Astrocyte (in vitro differentiated cells and primary cell): ENCODE measurements around the gene ASPSCR1. TPM values are rescaled to one million over a fixed set of nuclear protein-coding genes. Genes with fewer than 3 reads are reported as not detected.

Experiments
- DNase-seq: peaks from one replicate; pipeline ENCODE4 v3.0.0-alpha.2; 2010; ENCODE audit warnings: low read depth
- FAIRE-seq: peaks from 2 replicates; lab custom pipeline; 2011; peaks lifted over from hg19 to GRCh38; lab: Jason Lieb, UNC
- H2AFZ ChIP-seq: 2 replicates; pipeline ENCODE4 v1.6.0; 2012; ENCODE audit warnings: low read depth, low read length, inconsistent platforms
- H3K27ac ChIP-seq: 2 replicates; pipeline ENCODE4 v1.5.1; 2011; ENCODE audit warnings: low read depth, low read length, inconsistent platforms
- H3K27me3 ChIP-seq: 2 replicates; pipeline ENCODE4 v1.6.0; 2011; ENCODE audit warnings: low read length, inconsistent platforms; ENCODE audit not compliant: insufficient read depth
- H3K36me3 ChIP-seq: 2 replicates; pipeline ENCODE4 v1.5.1; 2011; ENCODE audit warnings: low read length, inconsistent platforms; ENCODE audit not compliant: insufficient read depth
- H3K4me1 ChIP-seq: 2 replicates; pipeline ENCODE4 v1.5.1; 2011; ENCODE audit warnings: low read length, inconsistent platforms; ENCODE audit not compliant: insufficient read depth
- H3K4me2 ChIP-seq: 2 replicates; pipeline ENCODE4 v1.6.0; 2012; ENCODE audit warnings: low read length, inconsistent platforms
- H3K4me3 ChIP-seq: 2 replicates; pipeline ENCODE4 v1.5.1; 2011; ENCODE audit warnings: low read depth, mild to moderate bottlenecking, low read length, inconsistent platforms; ENCODE audit not compliant: insufficient read depth
- H3K79me2 ChIP-seq: 2 replicates; pipeline ENCODE4 v1.6.0; 2012; ENCODE audit warnings: mild to moderate bottlenecking, low read length, inconsistent platforms; ENCODE audit not compliant: insufficient read depth
- H3K9ac ChIP-seq: 2 replicates; pipeline ENCODE4 v1.6.0; 2012; ENCODE audit warnings: mild to moderate bottlenecking, low read length, inconsistent platforms
- H3K9me3 ChIP-seq: 2 replicates; pipeline ENCODE4 v1.5.1; 2012; ENCODE audit warnings: low read depth, mild to moderate bottlenecking, low read length, inconsistent platforms; ENCODE audit not compliant: insufficient read depth
- H4K20me1 ChIP-seq: 2 replicates; pipeline ENCODE4 v1.6.0; 2012; ENCODE audit warnings: low read length, inconsistent platforms; ENCODE audit not compliant: insufficient read depth
- H3K27ac Mint-ChIP-seq: one replicate; pipeline ENCODE4 v1.8.0; 2021; ENCODE audit warnings: mild to moderate bottlenecking, mixed read lengths; ENCODE audit not compliant: unreplicated experiment
- H3K27me3 Mint-ChIP-seq: one replicate; pipeline ENCODE4 v1.8.0; 2021; ENCODE audit warnings: low read depth, mixed read lengths; ENCODE audit not compliant: unreplicated experiment
- H3K36me3 Mint-ChIP-seq: one replicate; pipeline ENCODE4 v1.8.0; 2021; ENCODE audit warnings: low read depth, mixed read lengths; ENCODE audit not compliant: unreplicated experiment
- H3K4me1 Mint-ChIP-seq: one replicate; pipeline ENCODE4 v1.8.0; 2021; ENCODE audit warnings: low read depth, mixed read lengths; ENCODE audit not compliant: unreplicated experiment
- H3K4me3 Mint-ChIP-seq: one replicate; pipeline ENCODE4 v1.8.0; 2021; ENCODE audit warnings: mild to moderate bottlenecking, moderate library complexity, mixed read lengths; ENCODE audit not compliant: unreplicated experiment
- H3K9me3 Mint-ChIP-seq: one replicate; pipeline ENCODE4 v1.8.0; 2021; ENCODE audit warnings: mild to moderate bottlenecking, mixed read lengths; ENCODE audit not compliant: unreplicated experiment
- CTCF ChIP-seq: IDR thresholded peaks from 2 replicates; pipeline ENCODE4 v1.5.1; 2011; ENCODE audit warnings: low read depth, mild to moderate bottlenecking, inconsistent platforms, low read length, moderate library complexity; ENCODE audit not compliant: insufficient read depth
- EZH2 ChIP-seq: IDR thresholded peaks from 2 replicates; pipeline ENCODE4 v1.6.1; 2012; ENCODE audit warnings: mild to moderate bottlenecking, low read length, inconsistent platforms; ENCODE audit not compliant: insufficient read depth
- total RNA-seq: library from RNA; stranded (reverse); gene quantifications from 2 replicates; pipeline ENCODE4 v1.2.1, GENCODE V29; 2021

Gene ASPSCR1
- total RNA-seq, 1 donor from 2014 or later: 25.5 TPM

GRCh38 chr17:82029990-82030469 lies 52.6 kb downstream of the ASPSCR1 start:
- Histone ChIP-seq H3K4me3 (no peak overlapping the region), H3K27ac (no peak overlapping the region), H2AFZ (peak overlapping the region; percentile 87), H3K4me2 (peak overlapping the region; percentile 91), H3K36me3 (no peaks in the 10 kb centered on the region), H3K27me3 (no peaks in the 10 kb centered on the region), H3K79me2 (no peaks in the 10 kb centered on the region), H3K4me1 (peaks cover 12% of the 10 kb centered on the region), H3K9ac (no peak overlapping the region), H3K9me3 (no peaks in the 10 kb centered on the region), H4K20me1 (no peaks in the 10 kb centered on the region)
- DNase-seq (no peak), FAIRE-seq (no peak)
- Mint-ChIP-seq H3K4me1 (no peaks in the 10 kb centered on the region), H3K9me3 (no peaks in the 10 kb centered on the region), H3K4me3 (no peak overlapping the region), H3K36me3 (peaks cover 6% of the 10 kb centered on the region), H3K27ac (no peak overlapping the region), H3K27me3 (peaks cover 10% of the 10 kb centered on the region)
- TF ChIP-seq CTCF: no peak
- no peak for TF ChIP-seq EZH2

GRCh38 chr17:82030470-82031302 lies 53.3 kb downstream of the ASPSCR1 start:
- DNase-seq: peak; percentile 57
- Mint-ChIP-seq H3K9me3 (no peaks in the 10 kb centered on the region), H3K27ac (no peak overlapping the region), H3K27me3 (peaks cover 10% of the 10 kb centered on the region), H3K36me3 (peaks cover 12% of the 10 kb centered on the region), H3K4me3 (peak overlapping the region; percentile 69), H3K4me1 (no peaks in the 10 kb centered on the region)
- no peaks in the 10 kb centered on the region for H3K27me3 ChIP-seq
- peaks cover 12% of the 10 kb centered on the region for H3K4me1 ChIP-seq
- H3K4me3 ChIP-seq: peak overlapping the region; percentile 59
- no peak overlapping the region for H3K27ac ChIP-seq
- no peak for TF ChIP-seq EZH2
- peak; percentile 49 for TF ChIP-seq CTCF
- H2AFZ ChIP-seq: peak overlapping the region; percentile 87
- H3K79me2 ChIP-seq: no peaks in the 10 kb centered on the region
- no peaks in the 10 kb centered on the region for H3K36me3 ChIP-seq
- peak overlapping the region; percentile 91 for H3K4me2 ChIP-seq
- H3K9ac ChIP-seq: no peak overlapping the region
- H4K20me1 ChIP-seq: no peaks in the 10 kb centered on the region
- H3K9me3 ChIP-seq: no peaks in the 10 kb centered on the region
- FAIRE-seq: no peak
